ENCODE data around the gene UBN1.
"Not testable (repeated sequence)": the region's sequence is repeated elsewhere in the genome, so short reads cannot be mapped to it uniquely, and the experiment has no call there.

Gene UBN1

GRCh38 chr16:4913130-4913773, 66.0 kb downstream of the UBN1 start:
- DNase-seq: no peak

GRCh38 chr16:4913774-4914525, 66.7 kb downstream of the UBN1 start:
- DNase-seq: no peak

- DNase-seq: no peak
Observed at GRCh38 chr16:4914528-4915225, 67.4 kb downstream of the UBN1 start.

GRCh38 chr16:4915226-4915761, 68.0 kb downstream of the UBN1 start:
- no peak for DNase-seq

- no peak for DNase-seq
Observed at GRCh38 chr16:4917117-4917516, 69.8 kb downstream of the UBN1 start.

- DNase-seq: no peak
Observed at GRCh38 chr16:4918781-4919251, 71.5 kb downstream of the UBN1 start.

- no peak for DNase-seq
Observed at GRCh38 chr16:4920826-4921225, 73.5 kb downstream of the UBN1 start.

- DNase-seq: no peak
Observed at GRCh38 chr16:4922721-4923342, 75.6 kb downstream of the UBN1 start.

- no peak for DNase-seq
Observed at GRCh38 chr16:4923853-4924252, 76.6 kb downstream of the UBN1 start.

GRCh38 chr16:4924593-4925292, 77.5 kb downstream of the UBN1 start:
- DNase-seq: no peak

- no peak for DNase-seq
Observed at GRCh38 chr16:4925293-4925607, 78.0 kb downstream of the UBN1 start.

- DNase-seq: no peak
Observed at GRCh38 chr16:4925791-4926190, 78.5 kb downstream of the UBN1 start.

- DNase-seq: no peak
Observed at GRCh38 chr16:4926928-4927327, 79.6 kb downstream of the UBN1 start.

- no peak for DNase-seq
Observed at GRCh38 chr16:4927661-4928060, 80.4 kb downstream of the UBN1 start.

GRCh38 chr16:4928227-4928626, 80.9 kb downstream of the UBN1 start:
- DNase-seq: no peak

GRCh38 chr16:4929619-4930018, 82.3 kb downstream of the UBN1 start:
- DNase-seq: not testable (repeated sequence)

- no peak for DNase-seq
Observed at GRCh38 chr16:4931381-4931780, 84.1 kb downstream of the UBN1 start.

All from activated naive CD4-positive, alpha-beta T cell treated with anti-CD3 and anti-CD28 coated beads, Interleukin-2, amount 50 U/mL, for 16 hours (primary cell).